ENCODE data around the gene PCNT.

PCNT gene

GRCh38 chr21:46379691-46380090, 55.7 kb downstream of the PCNT start:
- DNase-seq (ENCODE audit: low read depth in 3 of 3, low spot score in 1 of 3), result no peak

GRCh38 chr21:46381541-46381940, 57.6 kb downstream of the PCNT start:
- DNase-seq (ENCODE audit: low read depth in 3 of 3, low spot score in 1 of 3), result no peak

GRCh38 chr21:46384556-46384955, 60.6 kb downstream of the PCNT start:
- DNase-seq (ENCODE audit: low read depth in 3 of 3, low spot score in 1 of 3), result no peak

- DNase-seq (ENCODE audit: low read depth in 3 of 3, low spot score in 1 of 3), result no peak
These were observed 62.1 kb downstream of the PCNT start for GRCh38 chr21:46385846-46386733.

GRCh38 chr21:46386734-46387088, 62.8 kb downstream of the PCNT start:
- DNase-seq (ENCODE audit: low read depth in 3 of 3, low spot score in 1 of 3), result no peak

- no peak for DNase-seq (ENCODE audit: low read depth in 3 of 3, low spot score in 1 of 3)
These were observed 64.4 kb downstream of the PCNT start for GRCh38 chr21:46388206-46388880.

GRCh38 chr21:46388896-46389295, 64.9 kb downstream of the PCNT start:
- DNase-seq (ENCODE audit: low read depth in 3 of 3, low spot score in 1 of 3), result no peak

GRCh38 chr21:46390603-46391545, 66.9 kb downstream of the PCNT start:
- DNase-seq (ENCODE audit: low read depth in 3 of 3, low spot score in 1 of 3), result no peak

- DNase-seq (ENCODE audit: low read depth in 3 of 3, low spot score in 1 of 3), result no peak
These were observed 67.8 kb downstream of the PCNT start for GRCh38 chr21:46391773-46392172.

GRCh38 chr21:46392921-46393320, 69.0 kb downstream of the PCNT start:
- no peak for DNase-seq (ENCODE audit: low read depth in 3 of 3, low spot score in 1 of 3)

GRCh38 chr21:46393451-46393940, 69.5 kb downstream of the PCNT start:
- no peak for DNase-seq (ENCODE audit: low read depth in 3 of 3, low spot score in 1 of 3)

- DNase-seq (ENCODE audit: low read depth in 3 of 3, low spot score in 1 of 3), result no peak
These were observed 70.1 kb downstream of the PCNT start for GRCh38 chr21:46393941-46394594.

- no peak for DNase-seq (ENCODE audit: low read depth in 3 of 3, low spot score in 1 of 3)
These were observed 70.7 kb downstream of the PCNT start for GRCh38 chr21:46394595-46395104.

GRCh38 chr21:46397211-46397905, 73.4 kb downstream of the PCNT start:
- DNase-seq (ENCODE audit: low read depth in 3 of 3, low spot score in 1 of 3), result no peak

- no peak for DNase-seq (ENCODE audit: low read depth in 3 of 3, low spot score in 1 of 3)
These were observed 74.0 kb downstream of the PCNT start for GRCh38 chr21:46397993-46398392.

GRCh38 chr21:46399129-46399528, 75.2 kb downstream of the PCNT start:
- no peak for DNase-seq (ENCODE audit: low read depth in 3 of 3, low spot score in 1 of 3)

- DNase-seq (ENCODE audit: low read depth in 3 of 3, low spot score in 1 of 3), result no peak
These were observed 75.7 kb downstream of the PCNT start for GRCh38 chr21:46399686-46400085.

- no peak for DNase-seq (ENCODE audit: low read depth in 3 of 3, low spot score in 1 of 3)
These were observed 77.4 kb downstream of the PCNT start for GRCh38 chr21:46401186-46401910.

GRCh38 chr21:46402421-46402820, 78.5 kb downstream of the PCNT start:
- no peak for DNase-seq (ENCODE audit: low read depth in 3 of 3, low spot score in 1 of 3)

Data from stimulated activated CD4-positive, alpha-beta T cell treated with anti-CD3 and anti-CD28 coated beads, TNF-alpha, amount 100 ng/mL, for 1 hour (primary cell).